ENCODE results near the gene CDH22.

CDH22 gene

GRCh38 chr20:46171476-46171875 lies 136.8 kb downstream of the CDH22 start:
- H3K4me3 ChIP-seq (ENCODE audit: low read depth, low read length) = no peak overlapping the region
- no peak for DNase-seq
- TF ChIP-seq CTCF (IDR thresholded peaks at IDR 0.05; ENCODE audit: low read depth, low read length) = no peak
- H3K9me3 ChIP-seq (ENCODE audit: severe bottlenecking) = no peaks in the 10 kb centered on the region
- no peaks in the 10 kb centered on the region for H3K27me3 ChIP-seq (ENCODE audit: insufficient read depth, low read depth, severe bottlenecking)
- no peaks in the 10 kb centered on the region; the same call in 1 of the 2 replicates for H3K36me3 ChIP-seq
- H3K27ac ChIP-seq = no peak overlapping the region

GRCh38 chr20:46169245-46170171 lies 138.8 kb downstream of the CDH22 start:
- Histone ChIP-seq H3K36me3 (no peaks in the 10 kb centered on the region; the same call in 1 of the 2 replicates), H3K4me3 (ENCODE audit: low read depth, low read length) (no peak overlapping the region), H3K9me3 (ENCODE audit: severe bottlenecking) (no peaks in the 10 kb centered on the region), H3K27me3 (ENCODE audit: insufficient read depth, low read depth, severe bottlenecking) (no peaks in the 10 kb centered on the region), H3K27ac (no peak overlapping the region)
- DNase-seq = no peak
- no peak for TF ChIP-seq CTCF (IDR thresholded peaks at IDR 0.05; ENCODE audit: low read depth, low read length)

- TF ChIP-seq CTCF (IDR thresholded peaks at IDR 0.05; ENCODE audit: low read depth, low read length) = no peak
Measured at GRCh38 chr20:46168438-46168837, 139.9 kb downstream of the CDH22 start.

GRCh38 chr20:46167080-46167479 lies 141.2 kb downstream of the CDH22 start:
- Histone ChIP-seq H3K9me3 (ENCODE audit: severe bottlenecking) (no peaks in the 10 kb centered on the region), H3K36me3 (no peaks in the 10 kb centered on the region), H3K27me3 (ENCODE audit: insufficient read depth, low read depth, severe bottlenecking) (no peaks in the 10 kb centered on the region), H3K4me3 (ENCODE audit: low read depth, low read length) (no peak overlapping the region), H3K27ac (no peak overlapping the region)
- DNase-seq = no peak
- no peak for TF ChIP-seq CTCF (IDR thresholded peaks at IDR 0.05; ENCODE audit: low read depth, low read length)

More at GRCh38 chr20:46168438-46168837, 139.9 kb downstream of the CDH22 start:
- H3K27ac ChIP-seq = no peak overlapping the region
- no peak for DNase-seq
- H3K9me3 ChIP-seq (ENCODE audit: severe bottlenecking) = no peaks in the 10 kb centered on the region
- no peaks in the 10 kb centered on the region for H3K36me3 ChIP-seq
- no peaks in the 10 kb centered on the region for H3K27me3 ChIP-seq (ENCODE audit: insufficient read depth, low read depth, severe bottlenecking)
- no peak overlapping the region for H3K4me3 ChIP-seq (ENCODE audit: low read depth, low read length)

GRCh38 chr20:46164254-46164653 lies 144.0 kb downstream of the CDH22 start:
- no peak for TF ChIP-seq CTCF (IDR thresholded peaks at IDR 0.05; ENCODE audit: low read depth, low read length)

More at GRCh38 chr20:46164254-46164653, 144.0 kb downstream of the CDH22 start:
- H3K36me3 ChIP-seq = no peaks in the 10 kb centered on the region
- no peaks in the 10 kb centered on the region for H3K27me3 ChIP-seq (ENCODE audit: insufficient read depth, low read depth, severe bottlenecking)
- peak; percentile 72 for DNase-seq
- H3K27ac ChIP-seq = no peak overlapping the region
- no peaks in the 10 kb centered on the region for H3K9me3 ChIP-seq (ENCODE audit: severe bottlenecking)
- H3K4me3 ChIP-seq (ENCODE audit: low read depth, low read length) = no peak overlapping the region

Data from WERI-Rb-1 (cell line).